Stimulated activated naive CD4-positive, alpha-beta T cell (primary cell): ENCODE results near the gene KIF5C.

ENCODE experiments used
- DNase-seq, 6 experiments: peaks; one replicate each; lab custom pipeline; 2025; lab: John Stamatoyannopoulos, UW

The KIF5C gene

GRCh38 chr2:148989882-148990493, 115.0 kb downstream of the KIF5C start:
- DNase-seq: peak in 5 of 6 experiments; percentile 10 to 68 (median 44)

- no peak for DNase-seq
Observed at GRCh38 chr2:148990968-148991367, 115.9 kb downstream of the KIF5C start.

- DNase-seq: no peak
Observed at GRCh38 chr2:148992448-148992847, 117.4 kb downstream of the KIF5C start.

GRCh38 chr2:148993351-148993750, 118.3 kb downstream of the KIF5C start:
- DNase-seq: no peak

GRCh38 chr2:148994341-148994740, 119.3 kb downstream of the KIF5C start:
- DNase-seq: no peak

- no peak for DNase-seq
Observed at GRCh38 chr2:148996805-148997204, 121.8 kb downstream of the KIF5C start.

GRCh38 chr2:148998165-148998830, 123.3 kb downstream of the KIF5C start:
- no peak for DNase-seq

- no peak for DNase-seq
Observed at GRCh38 chr2:148998831-148999200, 123.8 kb downstream of the KIF5C start.

- no peak for DNase-seq
Observed at GRCh38 chr2:148999451-148999921, 124.5 kb downstream of the KIF5C start.

GRCh38 chr2:149000158-149000938, 125.3 kb downstream of the KIF5C start:
- no peak for DNase-seq

- no peak for DNase-seq
Observed at GRCh38 chr2:149001496-149001895, 126.5 kb downstream of the KIF5C start.

- no peak for DNase-seq
Observed at GRCh38 chr2:149002378-149002890, 127.4 kb downstream of the KIF5C start.

- DNase-seq: no peak
Observed at GRCh38 chr2:149002891-149003740, 128.1 kb downstream of the KIF5C start.

GRCh38 chr2:149004836-149005235, 129.8 kb downstream of the KIF5C start:
- no peak for DNase-seq

GRCh38 chr2:149005471-149006077, 130.5 kb downstream of the KIF5C start:
- no peak for DNase-seq

- DNase-seq: no peak
Observed at GRCh38 chr2:149006883-149007543, 132.0 kb downstream of the KIF5C start.

- no peak for DNase-seq
Observed at GRCh38 chr2:149008381-149008780, 133.4 kb downstream of the KIF5C start.

GRCh38 chr2:149009576-149010461, 134.8 kb downstream of the KIF5C start:
- DNase-seq: no peak

GRCh38 chr2:149012545-149012944, 137.5 kb downstream of the KIF5C start:
- no peak for DNase-seq

GRCh38 chr2:149015501-149015900, 140.5 kb downstream of the KIF5C start:
- DNase-seq: no peak
